Measurements from ENCODE around the gene MRPS7. TPM values are rescaled to one million over a fixed set of nuclear protein-coding genes. Genes with fewer than 3 reads are reported as not detected.

MRPS7 gene
- total and polyA plus RNA-seq, 2 of the 8 experiments (the other 6 are each of a cell fraction or from before 2014, with no cell fraction given), result 63.4 to 79.4 TPM

Other genes starting within 250 kb of the MRPS7 start
- 48.5 and 49.1 TPM in 2 replicates for gene MRPL58, start 249.2 kb upstream of the MRPS7 start, total RNA-seq (2021; fragmentation: NEBNext Ultra II Directional; extraction: Animal tissue kit (Norgen Biotek cat#: 25700))
- 43.2 and 43.6 TPM in 2 replicates for gene MRPL58, start 249.2 kb upstream of the MRPS7 start, polyA plus RNA-seq (2011; rRNA removed)
- gene ATP5PD, start 214.9 kb upstream of the MRPS7 start, total RNA-seq (2021; fragmentation: NEBNext Ultra II Directional; extraction: Animal tissue kit (Norgen Biotek cat#: 25700)), result 326 and 335 TPM in 2 replicates
- 254 and 407 TPM in 2 replicates for gene ATP5PD, start 214.9 kb upstream of the MRPS7 start, polyA plus RNA-seq (2011; rRNA removed)
- 33.7 and 34.1 TPM in 2 replicates for gene KCTD2, start 214.7 kb upstream of the MRPS7 start, total RNA-seq (2021; fragmentation: NEBNext Ultra II Directional; extraction: Animal tissue kit (Norgen Biotek cat#: 25700))
- 32.6 and 36.8 TPM in 2 replicates for gene KCTD2, start 214.7 kb upstream of the MRPS7 start, polyA plus RNA-seq (2011; rRNA removed)
- gene SLC16A5, start 173.9 kb upstream of the MRPS7 start, total RNA-seq (2021; fragmentation: NEBNext Ultra II Directional; extraction: Animal tissue kit (Norgen Biotek cat#: 25700)), result 16.6 and 17.1 TPM in 2 replicates
- 34.7 and 54.8 TPM in 2 replicates for gene SLC16A5, start 173.9 kb upstream of the MRPS7 start, polyA plus RNA-seq (2011; rRNA removed)
- 13.6 TPM in 2 replicates for gene ARMC7, start 151.9 kb upstream of the MRPS7 start, total RNA-seq (2021; fragmentation: NEBNext Ultra II Directional; extraction: Animal tissue kit (Norgen Biotek cat#: 25700))
- 9.8 and 12.4 TPM in 2 replicates for gene ARMC7, start 151.9 kb upstream of the MRPS7 start, polyA plus RNA-seq (2011; rRNA removed)
- 52.1 and 66.9 TPM in 2 replicates for gene NT5C, start 130.1 kb upstream of the MRPS7 start, total RNA-seq (2021; fragmentation: NEBNext Ultra II Directional; extraction: Animal tissue kit (Norgen Biotek cat#: 25700))
- gene NT5C, start 130.1 kb upstream of the MRPS7 start, polyA plus RNA-seq (2011; rRNA removed), result 66.4 and 98.6 TPM in 2 replicates
- 340 and 369 TPM in 2 replicates for gene JPT1, start 107.4 kb upstream of the MRPS7 start, total RNA-seq (2021; fragmentation: NEBNext Ultra II Directional; extraction: Animal tissue kit (Norgen Biotek cat#: 25700))
- 154 and 216 TPM in 2 replicates for gene JPT1, start 107.4 kb upstream of the MRPS7 start, polyA plus RNA-seq (2011; rRNA removed)
- 779 and 788 TPM in 2 replicates for gene SUMO2, start 78.9 kb upstream of the MRPS7 start, total RNA-seq (2021; fragmentation: NEBNext Ultra II Directional; extraction: Animal tissue kit (Norgen Biotek cat#: 25700))
- 91.0 and 184 TPM in 2 replicates for gene SUMO2, start 78.9 kb upstream of the MRPS7 start, polyA plus RNA-seq (2011; rRNA removed)
- 97.4 and 98.5 TPM in 2 replicates for gene NUP85, start 56.2 kb upstream of the MRPS7 start, total RNA-seq (2021; fragmentation: NEBNext Ultra II Directional; extraction: Animal tissue kit (Norgen Biotek cat#: 25700))
- 154 and 163 TPM in 2 replicates for gene NUP85, start 56.2 kb upstream of the MRPS7 start, polyA plus RNA-seq (2011; rRNA removed)
- 54.2 and 60.0 TPM in 2 replicates for gene GGA3, start 273 bp upstream of the MRPS7 start, total RNA-seq (2021; fragmentation: NEBNext Ultra II Directional; extraction: Animal tissue kit (Norgen Biotek cat#: 25700))
- 40.6 and 53.8 TPM in 2 replicates for gene GGA3, start 273 bp upstream of the MRPS7 start, polyA plus RNA-seq (2011; rRNA removed)
- gene MIF4GD, start 9.4 kb downstream of the MRPS7 start, total RNA-seq (2021; fragmentation: NEBNext Ultra II Directional; extraction: Animal tissue kit (Norgen Biotek cat#: 25700)), result 16.1 and 17.5 TPM in 2 replicates
- 51.1 and 60.6 TPM in 2 replicates for gene MIF4GD, start 9.4 kb downstream of the MRPS7 start, polyA plus RNA-seq (2011; rRNA removed)
- 28.6 and 33.3 TPM in 2 replicates for gene SLC25A19, start 27.6 kb downstream of the MRPS7 start, total RNA-seq (2021; fragmentation: NEBNext Ultra II Directional; extraction: Animal tissue kit (Norgen Biotek cat#: 25700))
- 32.6 and 34.2 TPM in 2 replicates for gene SLC25A19, start 27.6 kb downstream of the MRPS7 start, polyA plus RNA-seq (2011; rRNA removed)
- gene GRB2, start 143.8 kb downstream of the MRPS7 start, total RNA-seq (2021; fragmentation: NEBNext Ultra II Directional; extraction: Animal tissue kit (Norgen Biotek cat#: 25700)), result 101 and 102 TPM in 2 replicates
- 44.2 and 51.8 TPM in 2 replicates for gene GRB2, start 143.8 kb downstream of the MRPS7 start, polyA plus RNA-seq (2011; rRNA removed)
- 54.8 and 64.3 TPM in 2 replicates for gene TMEM94, start 194.8 kb downstream of the MRPS7 start, total RNA-seq (2021; fragmentation: NEBNext Ultra II Directional; extraction: Animal tissue kit (Norgen Biotek cat#: 25700))
- 69.9 and 147 TPM in 2 replicates for gene TMEM94, start 194.8 kb downstream of the MRPS7 start, polyA plus RNA-seq (2011; rRNA removed)